Hepatocyte (in vitro differentiated cells): Measurements from ENCODE around the gene BCAS1.

Experiments
- CTCF ChIP-seq: fragments of 200-600 bp; sonication (generic); IDR thresholded peaks from 2 replicates; pipeline ENCODE4 v1.5.1; 2016; ENCODE audit warnings: antibody characterized with exemption, mild to moderate bottlenecking; ENCODE audit not compliant: poor library complexity
- EZH2 ChIP-seq: fragments of 200-600 bp; sonication (generic); IDR thresholded peaks from 2 replicates; pipeline ENCODE4 v1.6.1; 2016; ENCODE audit warnings: antibody characterized with exemption, mild to moderate bottlenecking, borderline replicate concordance
- EZH2phosphoT487 ChIP-seq: fragments of 200-600 bp; sonication (generic); IDR thresholded peaks from one replicate; pipeline ENCODE4 v1.6.1; 2018; ENCODE audit warnings: antibody characterized with exemption, mild to moderate bottlenecking, low read depth, moderate library complexity; ENCODE audit not compliant: unreplicated experiment, severe bottlenecking

- TF ChIP-seq EZH2, result no peak
- TF ChIP-seq CTCF, result no peak
- TF ChIP-seq EZH2phosphoT487, result no peak
Observed at GRCh38 chr20:53905019-53905819, 165.2 kb downstream of the BCAS1 start.
